Pons (tissue), 1 donor: ENCODE data around the gene CDC25C.
"Not testable (repeated sequence)": the region's sequence is repeated elsewhere in the genome, so short reads cannot be mapped to it uniquely, and the experiment has no call there.

Experiments used
- DNase-seq: peaks from one replicate; pipeline ENCODE4 v3.0.0-alpha.2; 2016; ENCODE audit warnings: low spot score

CDC25C gene

DNA sequence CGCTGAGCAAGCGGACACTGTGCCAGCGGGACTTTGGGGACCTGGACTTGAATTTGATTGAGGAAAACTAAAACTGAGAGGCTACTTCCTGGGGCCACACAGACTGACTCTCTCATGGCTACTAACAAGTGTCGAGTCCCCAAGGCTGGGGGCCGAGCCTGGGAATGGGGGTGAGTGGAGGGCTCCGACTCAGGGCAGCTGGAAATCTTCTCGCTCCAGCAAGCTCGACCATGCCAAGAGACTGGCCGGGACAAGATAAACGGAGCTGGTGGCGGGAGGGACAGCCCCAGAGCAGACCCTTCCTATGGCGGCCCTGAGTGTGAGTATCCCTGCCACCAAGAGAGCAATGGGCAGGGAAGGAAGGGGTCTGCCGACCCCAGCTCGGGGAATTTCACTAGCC, 15.3 kb upstream of the CDC25C start:
- DNase-seq: no peak

DNA sequence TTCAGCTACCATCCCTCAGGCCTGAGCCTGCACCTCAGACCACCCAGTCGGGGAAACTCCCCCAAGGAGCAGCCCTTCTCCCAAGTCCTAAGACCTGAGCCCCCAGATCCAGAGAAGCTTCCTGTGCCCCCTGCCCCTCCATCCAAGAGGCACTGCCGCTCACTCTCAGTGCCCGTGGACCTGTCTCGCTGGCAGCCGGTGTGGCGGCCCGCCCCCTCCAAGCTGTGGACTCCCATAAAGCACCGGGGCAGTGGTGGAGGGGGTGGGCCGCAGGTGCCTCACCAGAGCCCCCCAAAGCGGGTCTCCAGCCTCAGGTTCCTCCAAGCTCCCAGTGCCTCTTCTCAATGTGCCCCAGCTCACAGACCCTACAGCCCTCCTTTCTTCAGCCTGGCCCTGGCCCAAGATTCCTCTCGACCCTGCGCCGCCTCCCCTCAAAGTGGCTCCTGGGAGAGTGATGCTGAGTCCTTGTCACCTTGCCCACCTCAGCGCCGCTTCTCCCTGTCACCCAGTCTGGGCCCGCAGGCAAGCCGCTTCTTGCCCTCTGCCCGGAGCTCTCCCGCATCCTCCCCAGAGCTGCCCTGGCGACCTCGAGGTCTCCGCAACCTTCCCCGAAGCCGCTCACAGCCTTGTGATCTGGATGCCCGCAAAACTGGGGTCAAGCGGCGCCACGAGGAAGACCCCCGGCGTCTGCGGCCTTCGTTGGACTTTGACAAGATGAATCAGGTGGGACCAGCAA, 13.5 kb upstream of the CDC25C start:
- no peak for DNase-seq

GRCh38 chr5:138340008-138340407, 8.4 kb upstream of the CDC25C start:
- no peak for DNase-seq

DNA sequence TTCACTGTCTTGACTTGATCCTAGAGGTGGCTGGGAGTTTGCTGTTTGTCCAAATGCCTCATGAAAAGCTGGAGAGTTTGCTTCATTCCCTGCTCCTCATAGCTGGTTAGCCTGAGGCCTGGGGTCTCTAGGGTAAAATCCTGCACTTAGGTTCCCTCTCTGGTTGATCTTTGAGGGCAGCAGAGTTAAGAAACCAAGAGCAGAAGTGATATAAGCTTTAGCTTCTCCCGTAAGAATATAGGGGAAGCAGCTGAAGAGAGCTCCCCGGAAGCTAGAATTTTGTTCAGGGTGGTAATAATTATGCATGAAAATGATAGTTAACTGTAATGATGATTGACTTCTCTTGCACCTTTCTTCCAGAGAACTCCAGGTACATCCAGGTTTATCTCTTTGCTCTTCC, 7.9 kb upstream of the CDC25C start:
- no peak for DNase-seq

DNA sequence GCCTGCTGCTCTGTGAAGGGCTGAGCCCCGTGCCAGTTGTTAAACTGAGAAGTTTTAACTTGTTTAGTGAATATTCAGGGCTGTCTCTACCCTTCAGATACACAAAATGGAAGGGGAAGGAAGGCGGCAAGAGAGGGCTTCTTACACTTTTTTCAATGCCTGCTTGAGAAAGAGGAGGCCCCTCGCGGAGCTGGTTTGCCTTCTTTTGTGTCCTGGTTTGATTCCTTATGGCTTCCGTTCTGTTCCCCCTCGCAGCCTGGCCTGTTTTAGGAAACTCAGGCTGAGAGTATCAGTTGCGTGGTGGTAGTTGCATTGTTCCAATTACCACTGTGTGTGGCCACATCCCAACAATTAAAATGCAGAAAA, 7.5 kb upstream of the CDC25C start:
- DNase-seq: no peak

DNA sequence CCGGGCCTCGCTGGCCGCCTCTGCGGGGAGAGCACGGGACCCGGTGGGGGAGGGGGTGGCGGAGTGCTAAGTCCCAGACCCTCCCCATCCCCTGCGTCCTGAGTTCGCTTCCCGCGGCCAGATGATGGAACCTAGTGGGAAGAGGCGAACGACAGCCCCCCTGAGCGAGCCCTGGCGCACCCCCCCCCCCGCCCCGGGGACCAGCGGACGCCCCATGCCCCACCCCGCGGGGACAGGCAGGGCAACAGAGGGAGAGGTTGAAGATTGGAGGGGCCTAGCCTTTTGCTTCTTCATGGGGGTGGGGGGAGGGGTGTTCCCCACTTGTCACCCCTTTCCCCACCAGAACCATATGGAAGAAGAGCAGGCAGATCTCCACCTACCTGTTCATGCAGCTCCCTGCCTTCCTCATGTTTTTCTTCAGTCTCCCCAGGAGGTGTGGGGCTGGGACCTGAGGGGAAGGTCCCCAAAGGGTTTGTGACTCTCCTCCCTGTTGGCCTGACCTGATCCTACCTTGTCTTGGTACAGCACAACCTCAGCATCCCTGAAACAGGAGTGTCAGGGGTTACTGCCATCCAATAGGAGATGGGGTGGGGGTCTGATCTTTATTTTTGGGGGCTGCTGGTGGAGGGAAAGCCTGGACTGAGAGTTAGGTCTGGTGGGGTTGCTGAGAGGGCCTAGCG, 6.9 kb upstream of the CDC25C start:
- DNase-seq: no peak

DNA sequence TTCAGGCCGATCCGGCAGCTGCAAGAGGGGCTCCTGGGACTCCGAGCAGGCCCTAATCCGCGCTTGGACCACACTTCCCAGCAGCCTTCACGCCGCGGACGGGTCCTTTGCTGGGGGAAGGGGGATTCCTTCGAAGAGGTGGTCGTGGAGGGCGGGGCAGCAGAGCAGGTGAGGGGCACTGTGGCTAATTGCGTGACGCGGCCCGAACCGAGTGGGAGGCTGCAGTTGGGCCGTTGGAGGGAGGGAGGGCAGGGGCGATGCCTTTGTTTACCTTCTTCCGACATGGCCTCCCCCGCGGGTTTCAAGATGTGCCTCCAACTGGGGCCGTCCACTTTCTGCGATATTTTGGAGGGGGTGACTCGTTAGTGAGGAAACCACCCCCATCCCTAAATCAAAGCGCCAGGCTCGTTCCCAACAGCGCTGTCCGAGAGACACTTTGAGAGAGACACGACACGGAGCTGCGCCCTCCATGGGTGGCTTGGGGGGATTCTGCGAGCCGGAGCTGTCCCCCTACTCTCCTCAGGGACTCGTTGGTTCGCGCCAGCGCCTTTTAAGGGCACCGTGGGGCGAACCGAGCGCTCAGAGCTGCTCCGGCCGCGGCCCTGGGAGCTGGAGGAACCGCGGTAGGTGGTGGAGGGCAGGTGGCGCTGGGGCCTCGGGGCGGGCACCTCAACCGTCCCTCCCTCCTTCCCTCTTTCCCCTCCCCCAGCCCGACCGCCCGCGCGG, 6.2 kb upstream of the CDC25C start, which contains the start of gene FAM53C:
Gene FAM53C, plus strand, starts transcription at position 582 of the 726 bp plus-strand sequence. CDS start 3,070 bp downstream, outside the sequence.
- peak; percentile 87 for DNase-seq

DNA sequence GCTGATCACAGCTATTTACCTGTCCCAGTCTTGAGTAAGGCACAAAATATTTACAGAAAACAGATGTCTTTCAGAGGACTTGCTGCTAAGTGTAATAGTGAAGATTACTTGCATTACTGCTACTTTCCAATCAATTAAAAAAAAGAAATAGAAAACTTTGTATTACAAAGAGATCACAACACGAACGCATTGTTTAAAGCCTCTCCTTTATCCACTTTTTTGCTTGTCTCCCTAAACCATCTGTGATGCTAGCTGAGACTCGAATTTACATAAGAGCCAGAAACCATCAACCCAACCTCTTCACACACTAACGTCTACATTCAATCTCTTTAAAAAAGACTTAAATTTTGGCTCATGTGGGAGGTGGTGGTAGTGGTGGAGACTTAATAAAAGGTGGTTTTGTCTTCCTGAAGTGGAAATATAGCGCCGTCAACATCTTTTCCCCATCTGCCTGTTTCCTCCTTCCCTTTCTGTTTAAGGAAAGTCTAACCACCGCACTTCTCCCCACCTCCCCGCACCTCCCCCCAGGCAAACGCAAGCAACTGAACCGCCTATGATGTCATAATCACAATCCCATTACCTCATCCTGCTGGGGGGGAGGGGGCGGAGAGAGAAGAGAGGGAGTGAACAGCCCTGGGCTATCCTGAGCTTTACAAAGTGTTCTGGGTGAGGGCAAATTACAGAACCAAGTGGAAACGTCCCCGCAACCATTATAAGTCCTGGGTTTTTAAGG, 5.5 kb upstream of the CDC25C start:
- DNase-seq: peak; percentile 89

- no peak for DNase-seq
These were observed 3.4 kb upstream of the CDC25C start for GRCh38 chr5:138334867-138335447.

DNA sequence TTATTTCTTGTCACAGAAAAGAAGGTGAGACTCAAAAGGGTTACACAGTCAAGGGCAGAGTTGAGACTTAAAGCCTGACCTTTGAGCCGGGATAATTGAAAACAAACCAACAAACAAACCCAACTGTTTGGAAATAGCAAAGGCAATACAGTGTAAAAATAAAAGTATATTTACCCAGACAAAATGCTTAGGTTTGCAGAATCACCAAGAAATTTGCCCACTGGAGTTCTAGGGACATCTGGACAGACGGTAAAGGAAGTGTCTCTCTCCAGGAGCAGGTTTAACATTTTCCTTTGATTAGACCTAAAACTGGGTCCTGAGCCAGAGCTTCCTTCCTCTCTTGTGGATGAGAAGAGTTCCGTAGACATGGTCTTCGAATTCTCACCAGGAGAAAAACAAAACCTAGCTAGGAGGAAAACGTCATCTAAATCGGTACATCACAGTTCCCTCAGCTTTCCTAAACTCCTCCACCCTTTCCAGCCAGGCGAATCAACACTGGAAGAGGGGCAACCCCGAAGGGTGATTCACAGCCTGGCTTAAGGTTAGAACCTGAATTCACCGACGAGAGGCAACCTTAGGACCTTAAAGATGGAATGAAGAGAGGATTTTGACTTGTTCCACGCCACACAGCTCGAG, 673 bp downstream of the CDC25C start:
- DNase-seq: no peak

- not testable (repeated sequence) for DNase-seq
These were observed 13.4 kb downstream of the CDC25C start for GRCh38 chr5:138318211-138318610.

- DNase-seq: no peak
These were observed 15.2 kb downstream of the CDC25C start for GRCh38 chr5:138316355-138316754.

DNA sequence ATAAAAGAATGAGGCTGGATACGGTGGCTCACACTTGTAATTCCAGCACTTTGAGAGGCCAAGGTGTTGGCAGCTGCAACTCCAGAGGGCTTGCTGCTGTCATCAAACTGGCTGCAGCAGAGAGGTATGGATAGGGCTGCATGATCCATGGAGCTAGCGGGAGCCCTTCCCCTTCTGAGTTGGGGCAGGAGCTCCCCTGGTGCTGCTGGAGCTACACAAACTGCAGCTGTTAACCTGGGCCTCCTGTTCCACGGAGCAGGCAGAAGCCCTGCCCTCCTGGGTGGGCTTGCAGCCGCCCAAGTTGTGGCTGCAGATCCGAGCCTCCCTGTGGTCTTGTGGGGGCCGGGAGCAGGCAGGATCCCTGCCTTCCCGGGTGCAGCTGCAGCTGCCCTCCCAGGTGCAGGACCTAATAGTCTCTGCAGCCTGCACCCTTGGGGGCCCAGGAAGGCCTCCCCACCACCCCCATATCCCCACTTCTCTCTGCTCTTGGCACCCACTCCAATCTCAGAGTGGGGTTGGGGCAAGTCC, 15.8 kb downstream of the CDC25C start:
- DNase-seq: no peak

GRCh38 chr5:138305797-138306196, 25.8 kb downstream of the CDC25C start:
- DNase-seq: no peak

GRCh38 chr5:138303372-138303771, 28.2 kb downstream of the CDC25C start:
- peak; percentile 4 for DNase-seq

DNA sequence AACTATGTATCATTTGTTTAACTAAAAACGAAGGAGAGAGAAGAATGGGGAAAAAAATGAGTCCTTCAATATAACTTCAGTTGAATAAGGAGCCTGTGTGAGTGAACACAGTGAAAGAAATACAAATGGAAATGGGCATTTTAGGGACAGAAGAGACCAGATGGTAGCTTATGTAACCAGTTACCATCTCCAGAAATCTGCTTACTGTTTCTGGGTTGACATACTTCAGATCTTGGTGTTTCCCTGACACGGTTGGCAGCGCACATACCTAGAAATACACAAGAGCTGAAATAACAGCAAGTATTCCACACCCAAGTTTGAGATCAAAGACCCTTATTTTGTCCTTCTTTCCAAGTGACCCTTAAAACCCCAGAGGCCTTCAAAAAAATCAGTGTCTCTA, 42.3 kb downstream of the CDC25C start:
- peak; percentile 12 for DNase-seq

GRCh38 chr5:138287246-138287645, 44.4 kb downstream of the CDC25C start:
- no peak for DNase-seq

- peak; percentile 15 for DNase-seq
These were observed 48.5 kb downstream of the CDC25C start for GRCh38 chr5:138282920-138283742.

DNA sequence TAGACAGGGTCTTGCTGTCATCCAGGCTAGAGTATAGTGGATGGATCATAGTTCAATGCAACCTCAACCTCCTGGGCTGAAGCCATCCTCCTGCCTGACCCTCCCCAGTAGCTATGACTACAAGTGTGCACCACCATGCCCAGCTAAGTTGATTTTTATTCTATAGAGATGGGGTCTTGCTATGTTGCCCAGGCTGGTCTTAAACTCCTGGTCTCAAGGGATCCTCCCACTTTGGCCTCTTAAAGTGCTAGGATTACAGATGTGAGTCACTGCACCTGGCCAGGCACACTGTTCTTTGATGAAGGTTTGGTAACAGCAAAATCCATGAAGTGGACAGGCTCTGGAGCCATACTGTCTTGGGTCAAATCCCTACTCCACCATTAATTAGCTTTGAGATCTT, 50.7 kb downstream of the CDC25C start:
- no peak for DNase-seq

DNA sequence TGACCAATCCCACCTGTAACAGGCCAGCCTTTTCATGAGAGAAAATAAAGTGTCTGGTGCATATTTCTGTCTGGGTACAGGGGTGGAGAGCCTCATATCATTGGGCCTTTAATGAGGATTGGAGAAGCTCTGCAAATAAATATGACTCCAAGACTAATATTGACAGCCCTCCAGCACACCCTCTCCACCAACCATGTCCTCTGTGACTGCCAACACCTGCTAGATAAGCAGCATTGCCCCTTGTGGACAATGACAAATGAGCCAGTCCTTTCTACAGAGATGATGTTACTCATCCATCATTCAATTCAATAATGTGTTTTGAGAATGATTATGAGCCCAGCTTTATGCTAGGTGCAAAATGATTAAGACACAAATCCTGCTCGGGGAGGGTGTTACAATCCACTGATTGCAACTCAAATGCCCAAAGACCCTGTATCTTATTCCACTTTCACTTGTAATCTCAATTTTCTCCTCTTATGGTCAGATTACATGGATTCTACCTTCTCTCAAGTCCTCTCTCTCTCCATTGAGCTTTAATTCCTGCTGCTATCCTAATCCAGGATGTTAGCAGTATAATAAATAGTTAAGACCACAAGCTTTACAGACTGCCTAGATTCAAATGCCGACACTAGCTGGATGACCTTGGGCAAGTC, 55.1 kb downstream of the CDC25C start:
- DNase-seq: no peak
